Activated CD8-positive, alpha-beta T cell treated with anti-CD3 and anti-CD28 coated beads for 36 hours (primary cell): ENCODE data around the gene RAB37. TPM values are rescaled to one million over a fixed set of nuclear protein-coding genes. Genes with fewer than 3 reads are reported as not detected.
A peak's percentile ranks its signal among the peaks of the same experiment; 100 is the strongest.

ENCODE experiments used
- ATAC-seq: fragments of 200-7000 bp; cut with Tn5 transposase; one replicate; pipeline ENCODE4 v1.10.0; 2021; ENCODE audit warnings: mild to moderate bottlenecking, moderate library complexity
- CTCF ChIA-PET: fragments of 350-600 bp; sonication (Branson Sonifier 250); formaldehyde crosslinking; loops from one replicate; lab custom pipeline; 2021; ENCODE audit warnings: antibody characterized with exemption; lab: Charles Lee
- POLR2A ChIA-PET: fragments of 350-600 bp; sonication (Branson Sonifier 250); formaldehyde crosslinking; loops from one replicate; lab custom pipeline; 2021; ENCODE audit warnings: antibody characterized with exemption; lab: Charles Lee
- DNase-seq: peaks from one replicate; pipeline ENCODE4 v3.0.0-alpha.2; 2020
- H3K27ac Mint-ChIP-seq: one replicate; pipeline ENCODE4 v1.8.0; 2021; ENCODE audit warnings: mild to moderate bottlenecking, mixed read lengths
- H3K27me3 Mint-ChIP-seq: one replicate; pipeline ENCODE4 v1.8.0; 2021; ENCODE audit warnings: mixed read lengths
- H3K36me3 Mint-ChIP-seq: one replicate; pipeline ENCODE4 v1.8.0; 2021; ENCODE audit warnings: low read depth, mixed read lengths
- H3K4me1 Mint-ChIP-seq: one replicate; pipeline ENCODE4 v1.8.0; 2021; ENCODE audit warnings: low read depth, mixed read lengths
- H3K4me3 Mint-ChIP-seq: one replicate; pipeline ENCODE4 v1.8.0; 2021; ENCODE audit warnings: mild to moderate bottlenecking, moderate library complexity, mixed read lengths
- H3K9me3 Mint-ChIP-seq: one replicate; pipeline ENCODE4 v1.8.0; 2021; ENCODE audit warnings: mixed read lengths
- CTCF ChIP-seq: fragments of 200-600 bp; IDR thresholded peaks from one replicate; pipeline ENCODE4 v1.8.0; 2022; ENCODE audit warnings: antibody characterized with exemption, mild to moderate bottlenecking
- intact Hi-C: fragments of 100-400 bp; cut with micrococcal nuclease; formaldehyde crosslinking; loops from one replicate; pipeline ENCODE4 v1.10.0; 2022
- total RNA-seq, 2 experiments: library from RNA; stranded (reverse); gene quantifications; one replicate each; pipeline ENCODE4 v1.2.3, GENCODE V29; 2021

RAB37 gene
- total RNA-seq, 2 experiments from 2014 or later = 6.6 to 6.7 TPM

DNA sequence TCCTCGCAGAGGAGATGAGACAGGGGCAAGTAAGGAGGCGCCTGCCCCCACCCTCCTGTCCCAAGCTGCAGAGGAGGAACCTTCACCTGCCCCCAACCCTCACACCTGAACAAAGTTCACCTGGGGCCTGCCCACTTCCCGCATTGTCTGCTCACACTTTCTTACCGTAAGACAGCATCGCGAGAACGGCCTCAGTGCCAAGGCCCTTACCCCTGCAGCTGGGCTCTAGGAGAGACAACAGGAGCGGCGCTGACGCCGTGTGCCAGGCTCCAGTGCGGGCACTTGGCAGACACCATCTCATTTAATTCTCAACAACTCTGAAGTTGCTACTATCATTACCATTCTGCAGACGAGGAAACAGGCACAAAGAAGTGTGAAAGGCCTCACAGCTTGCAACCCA, 35.0 kb downstream of the RAB37 start:
- Mint-ChIP-seq H3K4me1 (peaks cover 30% of the 10 kb centered on the region), H3K9me3 (no peaks in the 10 kb centered on the region), H3K27me3 (no peaks in the 10 kb centered on the region), H3K4me3 (no peak overlapping the region), H3K36me3 (peaks cover 47% of the 10 kb centered on the region), H3K27ac (peak overlapping the region; percentile 70)
- ChIA-PET CTCF (interaction anchor here (2.1 to 8.9 kb wide), 4 partner anchors 19 to 115 kb away, joined by 19 to 110 read pairs (median 34); no protein-coding TSS in a partner anchor), POLR2A (interaction anchor here (1.1 to 2.8 kb wide), 4 partner anchors 12 to 115 kb away, joined by 3 to 11 read pairs (median 6); no protein-coding TSS in a partner anchor)
- intact Hi-C loops = no loop called here
- ATAC-seq (no peak), DNase-seq (no peak)
- TF ChIP-seq CTCF = no peak

DNA sequence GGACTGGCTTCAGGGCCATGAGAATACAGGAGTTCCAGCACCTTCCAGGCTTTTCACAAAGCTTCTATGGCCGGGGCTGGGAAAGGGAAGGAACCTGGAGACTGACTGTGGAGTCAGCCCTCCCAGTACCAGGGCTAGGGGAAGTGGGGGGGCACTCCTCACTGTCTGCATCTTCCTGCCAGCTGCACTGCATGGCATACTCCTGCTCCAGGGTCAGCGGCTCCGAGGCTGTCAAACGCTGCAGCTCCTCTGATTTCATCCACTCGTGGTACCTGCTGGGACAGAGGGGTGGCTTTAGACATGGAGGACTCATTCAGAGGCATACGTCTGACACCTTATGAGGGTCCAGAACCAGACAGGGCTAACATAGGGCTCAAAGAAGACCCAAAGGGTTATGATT, 36.4 kb downstream of the RAB37 start:
- H3K4me1 Mint-ChIP-seq = peaks cover 42% of the 10 kb centered on the region
- H3K27me3 Mint-ChIP-seq = no peaks in the 10 kb centered on the region
- peaks cover 50% of the 10 kb centered on the region for H3K36me3 Mint-ChIP-seq
- intact Hi-C loops = no loop called here
- CTCF ChIA-PET = interaction anchor here (0.7 to 8.9 kb wide), 9 partner anchors 10 to 207 kb away, joined by 3 to 110 read pairs (median 4); partner anchors contain the start of gene RAB37
- H3K4me3 Mint-ChIP-seq = peak overlapping the region; percentile 60
- TF ChIP-seq CTCF = no peak
- no peaks in the 10 kb centered on the region for H3K9me3 Mint-ChIP-seq
- H3K27ac Mint-ChIP-seq = peak overlapping the region; percentile 70
- POLR2A ChIA-PET = interaction anchor here (0.7 to 2.8 kb wide), 3 partner anchors 14 to 35 kb away, joined by 3 to 11 read pairs (median 4); no protein-coding TSS in a partner anchor
- ATAC-seq = no peak
- DNase-seq = no peak

DNA sequence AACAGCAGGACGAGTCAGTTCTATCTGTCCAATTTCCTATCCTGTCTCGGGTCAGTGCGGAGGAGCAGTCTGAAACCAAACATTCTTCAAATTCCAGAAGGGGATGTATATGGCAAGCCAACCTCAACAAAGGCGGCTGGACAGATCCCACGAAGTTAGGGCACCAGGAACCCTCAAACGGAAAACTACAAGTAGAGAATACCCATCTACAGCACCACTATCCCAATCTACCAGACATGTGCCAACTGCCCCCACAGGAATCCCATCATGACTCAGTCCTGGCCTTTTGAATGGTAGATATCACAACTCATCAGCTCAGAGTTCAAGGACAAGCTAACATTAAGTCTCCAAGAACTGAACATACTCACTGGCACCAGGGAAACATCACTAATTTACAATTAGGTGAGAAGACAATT, 36.8 kb downstream of the RAB37 start:
- Mint-ChIP-seq H3K27ac (peak overlapping the region; percentile 74), H3K4me1 (peaks cover 45% of the 10 kb centered on the region), H3K36me3 (peaks cover 46% of the 10 kb centered on the region), H3K9me3 (no peaks in the 10 kb centered on the region), H3K27me3 (no peaks in the 10 kb centered on the region), H3K4me3 (peak overlapping the region; percentile 60)
- ChIA-PET POLR2A (interaction anchor here (0.7 to 2.8 kb wide), 3 partner anchors 14 to 36 kb away, joined by 3 to 11 read pairs (median 4); no protein-coding TSS in a partner anchor), CTCF (interaction anchor here (0.7 to 8.9 kb wide), 12 partner anchors 9 to 208 kb away, joined by 3 to 110 read pairs (median 4); partner anchors contain the start of genes GRIN2C and RAB37)
- no peak for TF ChIP-seq CTCF
- intact Hi-C loops = no loop called here
- DNase-seq (no peak), ATAC-seq (no peak)

- H3K27me3 Mint-ChIP-seq = no peaks in the 10 kb centered on the region
- no peak for TF ChIP-seq CTCF
- H3K9me3 Mint-ChIP-seq = no peaks in the 10 kb centered on the region
- intact Hi-C loops = no loop called here
- DNase-seq (no peak), ATAC-seq (no peak)
- peaks cover 55% of the 10 kb centered on the region for H3K4me1 Mint-ChIP-seq
- peaks cover 41% of the 10 kb centered on the region for H3K36me3 Mint-ChIP-seq
- H3K27ac Mint-ChIP-seq = peak overlapping the region; percentile 96
- H3K4me3 Mint-ChIP-seq = peak overlapping the region; percentile 100
- POLR2A ChIA-PET = interaction anchor here (1.0 to 2.9 kb wide), 5 partner anchors 11 to 30 kb away, joined by 3 to 18 read pairs (median 8); no protein-coding TSS in a partner anchor
- CTCF ChIA-PET = interaction anchor here (1.1 to 8.9 kb wide), 9 partner anchors 13 to 118 kb away, joined by 3 to 110 read pairs (median 10); no protein-coding TSS in a partner anchor
These were observed 38.5 kb downstream of the RAB37 start for GRCh38 chr17:74775409-74776043.
